GF-D8 (cell line): ENCODE measurements around the gene KIF25.

Experiments used
- DNase-seq: peaks from one replicate; lab custom pipeline; 2025; lab: John Stamatoyannopoulos, UW

Gene KIF25

DNA sequence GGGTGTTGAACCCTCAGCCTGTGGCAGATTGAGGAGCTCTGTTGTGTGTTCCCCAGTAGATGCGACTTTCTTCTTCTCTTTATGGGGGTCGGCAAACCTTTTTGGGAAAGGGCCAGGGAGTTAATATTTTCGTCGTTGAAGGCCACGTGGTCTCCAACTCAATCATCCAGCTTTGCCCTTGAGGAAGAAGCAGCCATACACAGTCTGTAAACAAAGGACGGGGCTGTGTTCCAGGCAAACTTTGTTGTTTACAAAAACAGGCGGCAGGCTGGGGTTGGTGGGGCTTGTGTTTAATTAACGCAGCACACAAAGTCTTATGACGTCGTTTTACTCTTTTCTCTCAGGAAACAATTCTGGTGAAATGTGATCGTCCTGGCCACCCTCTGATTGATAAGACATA, 20.2 kb downstream of the KIF25 start:
- no peak for DNase-seq

GRCh38 chr6:168018664-168019063, 21.2 kb downstream of the KIF25 start:
- no peak for DNase-seq

DNA sequence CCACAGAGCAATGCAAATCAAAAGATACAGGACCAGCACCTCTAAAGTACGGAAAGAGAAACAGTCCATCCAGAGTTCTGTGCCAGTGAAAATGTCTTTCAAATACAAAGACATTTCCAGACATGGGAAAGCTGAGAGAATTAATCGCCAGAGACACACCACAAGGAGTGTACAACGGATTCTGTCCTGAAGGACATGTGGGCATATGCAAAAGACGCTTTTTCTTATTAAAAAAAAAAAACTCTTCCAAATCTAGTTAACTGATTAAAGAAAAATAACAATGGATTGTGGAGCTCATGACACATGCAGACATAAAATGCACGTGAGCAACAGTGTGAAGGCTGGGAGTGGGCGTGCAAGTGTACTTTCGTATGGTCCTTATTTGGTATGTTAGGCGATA, 22.8 kb downstream of the KIF25 start:
- no peak for DNase-seq

- DNase-seq = no peak
These were observed 24.1 kb downstream of the KIF25 start for GRCh38 chr6:168021581-168021980.

- DNase-seq = no peak
These were observed 25.2 kb downstream of the KIF25 start for GRCh38 chr6:168022488-168023321.

DNA sequence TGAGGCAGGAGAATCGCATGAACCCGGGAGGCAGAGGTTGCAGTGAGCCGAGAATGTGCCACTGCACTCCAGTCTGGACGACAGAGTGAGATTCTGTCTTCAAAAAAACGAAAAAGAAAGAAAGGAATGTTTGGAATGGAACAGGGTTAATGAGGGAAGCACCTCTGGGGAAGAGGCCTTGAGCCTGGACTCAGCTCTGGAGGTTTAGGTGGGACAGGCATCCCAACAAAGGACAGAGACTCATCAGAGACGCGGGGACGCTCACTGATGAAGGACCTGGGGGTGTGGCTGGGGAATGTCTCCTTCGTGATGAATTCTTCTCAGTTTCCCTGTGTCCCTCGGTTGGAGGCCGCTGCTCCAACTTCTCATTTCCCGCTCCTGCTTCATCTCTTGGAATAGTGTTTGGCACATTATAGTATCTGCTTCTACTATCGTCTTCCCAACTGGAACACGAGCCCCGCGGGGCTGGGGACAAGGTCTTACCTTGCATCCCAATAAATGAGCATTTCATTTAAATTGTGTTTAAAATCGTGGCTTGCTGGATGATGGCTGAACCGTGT, 27.6 kb downstream of the KIF25 start:
- DNase-seq = no peak

GRCh38 chr6:168025831-168026710, 28.6 kb downstream of the KIF25 start:
- DNase-seq = no peak

GRCh38 chr6:168026925-168027324, 29.5 kb downstream of the KIF25 start:
- no peak for DNase-seq

DNA sequence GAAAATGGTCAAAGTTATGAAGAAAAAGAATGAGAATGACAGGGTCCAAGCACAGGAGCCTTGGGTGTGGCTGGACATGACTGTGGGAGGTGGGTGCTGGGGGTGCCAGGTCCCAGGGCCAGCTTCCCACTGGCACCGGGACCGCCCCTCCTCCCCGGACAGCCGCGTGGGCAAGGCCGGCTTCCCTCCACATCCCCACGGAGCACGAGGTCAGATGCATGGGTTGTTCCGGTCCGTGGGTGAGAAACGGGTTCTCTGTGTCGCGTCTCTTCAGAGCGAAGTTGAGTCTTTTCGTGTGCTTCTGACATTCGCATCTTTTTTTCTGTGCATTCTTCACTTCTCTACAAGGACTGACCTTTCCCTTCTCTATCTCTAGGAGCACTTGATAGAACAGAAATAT, 30.1 kb downstream of the KIF25 start:
- DNase-seq = no peak

DNA sequence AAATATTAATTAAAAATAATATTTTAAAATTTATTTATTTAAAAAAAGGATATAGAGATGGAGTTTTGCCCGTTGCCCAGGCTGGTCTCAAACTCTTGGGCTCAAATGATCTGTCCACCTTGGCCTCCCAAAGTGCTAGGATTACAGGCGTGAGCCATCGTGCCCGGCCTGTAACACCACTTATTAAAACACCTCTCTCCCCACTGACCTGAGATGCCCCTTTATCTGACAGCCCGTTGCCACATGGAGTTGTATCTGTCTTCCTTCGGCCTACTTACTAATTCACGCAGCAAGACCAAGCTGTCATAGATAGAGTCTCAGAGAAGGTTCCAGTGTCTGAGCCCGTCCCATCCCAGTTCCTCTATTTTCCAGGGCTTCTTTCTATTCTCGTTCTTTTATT, 30.7 kb downstream of the KIF25 start:
- no peak for DNase-seq

GRCh38 chr6:168029459-168030217, 32.2 kb downstream of the KIF25 start:
- no peak for DNase-seq

DNA sequence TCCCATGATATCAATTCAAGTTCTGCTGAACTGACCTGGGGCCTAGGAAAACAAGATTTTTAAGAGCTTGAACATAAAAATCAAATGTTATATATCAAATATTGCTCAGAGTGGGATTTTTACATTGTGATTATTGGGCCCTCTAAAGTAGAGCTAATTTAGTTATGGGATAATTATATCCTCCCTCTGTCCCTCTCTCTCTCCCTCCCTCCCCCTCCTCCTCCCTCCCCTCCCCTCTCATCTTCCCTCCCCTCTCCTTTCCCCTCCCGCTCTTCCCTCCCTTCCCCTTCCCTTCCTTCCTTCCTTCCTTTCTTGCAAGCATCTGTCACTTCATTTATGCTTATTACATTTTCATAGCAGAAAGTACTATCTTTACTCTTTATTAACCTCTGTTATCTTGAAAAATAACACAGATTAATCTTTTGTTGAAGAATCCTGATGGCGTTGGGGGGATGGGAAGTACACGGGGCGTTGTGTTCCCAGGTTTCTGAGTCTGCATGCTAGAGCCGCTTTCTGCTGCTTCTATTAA, 32.8 kb downstream of the KIF25 start:
- DNase-seq = no peak

DNA sequence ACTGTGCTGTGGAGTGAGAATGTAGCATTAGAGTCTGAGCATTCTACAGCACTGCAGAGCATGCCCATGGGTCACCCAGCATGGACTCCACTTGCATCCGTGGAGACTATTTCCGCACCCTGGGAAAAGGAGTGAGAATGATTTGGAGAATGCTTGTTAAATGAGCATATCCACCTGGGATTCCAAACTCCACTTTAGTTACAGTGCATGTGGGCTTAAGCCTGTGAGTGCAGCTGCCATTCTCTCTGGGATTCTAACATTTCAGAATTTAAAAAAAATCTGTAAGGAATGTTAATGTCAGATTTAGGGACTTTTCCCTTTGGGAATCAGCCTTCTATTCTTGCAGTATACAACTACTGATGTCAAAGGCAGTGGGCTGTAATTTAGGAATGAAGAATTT, 33.4 kb downstream of the KIF25 start:
- no peak for DNase-seq

GRCh38 chr6:168031411-168031971, 34.0 kb downstream of the KIF25 start:
- DNase-seq = no peak

GRCh38 chr6:168032005-168032760, 34.7 kb downstream of the KIF25 start:
- DNase-seq = peak; percentile 5

- no peak for DNase-seq
These were observed 36.3 kb downstream of the KIF25 start for GRCh38 chr6:168033791-168034190.

DNA sequence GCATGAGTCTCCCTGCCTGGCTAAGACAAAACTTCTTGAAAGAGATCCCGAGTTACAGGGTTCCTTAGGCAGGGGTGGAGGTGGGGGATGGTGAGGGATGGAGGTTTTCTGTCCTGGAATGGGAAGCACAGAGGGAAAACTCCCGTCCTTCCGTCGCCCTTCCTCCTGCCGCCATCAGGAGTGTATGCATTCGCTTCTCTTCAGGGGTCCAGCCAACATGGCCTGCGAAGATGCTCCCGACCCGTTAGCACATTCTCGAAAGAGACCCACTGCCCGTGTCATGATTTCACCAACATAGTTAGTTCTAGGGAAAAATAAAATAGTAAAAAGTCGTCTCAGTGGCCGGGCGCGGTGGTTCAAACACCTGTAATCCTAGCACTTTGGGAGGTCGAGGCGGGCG, 37.1 kb downstream of the KIF25 start:
- no peak for DNase-seq

DNA sequence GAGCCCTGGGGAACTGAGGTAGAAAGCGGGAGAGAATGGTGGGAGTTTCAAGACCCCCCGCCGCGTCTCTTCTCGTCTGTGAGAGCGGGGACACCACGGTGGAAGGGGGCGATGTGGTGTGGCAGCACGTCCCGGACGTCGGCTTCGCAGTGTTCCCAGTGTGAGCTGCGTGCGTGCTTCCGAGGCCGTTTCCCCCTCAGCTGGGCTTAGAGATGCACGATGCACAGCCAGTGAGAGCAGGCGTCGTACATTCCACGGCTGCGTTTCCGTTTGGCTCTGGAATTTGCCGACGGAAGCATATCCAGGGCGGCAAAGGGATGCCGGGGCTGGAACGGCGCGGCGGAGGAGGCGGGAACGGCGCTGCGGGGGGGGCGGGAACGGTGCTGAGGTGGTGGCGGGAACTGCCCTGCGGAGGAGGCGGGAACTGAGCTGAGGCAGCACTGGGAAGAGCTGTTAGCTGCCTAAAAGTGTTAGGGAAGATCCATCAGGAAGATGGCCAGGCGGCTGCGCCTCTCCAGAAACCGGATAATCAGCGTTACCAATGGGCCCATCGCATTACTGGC, 37.7 kb downstream of the KIF25 start:
- no peak for DNase-seq

DNA sequence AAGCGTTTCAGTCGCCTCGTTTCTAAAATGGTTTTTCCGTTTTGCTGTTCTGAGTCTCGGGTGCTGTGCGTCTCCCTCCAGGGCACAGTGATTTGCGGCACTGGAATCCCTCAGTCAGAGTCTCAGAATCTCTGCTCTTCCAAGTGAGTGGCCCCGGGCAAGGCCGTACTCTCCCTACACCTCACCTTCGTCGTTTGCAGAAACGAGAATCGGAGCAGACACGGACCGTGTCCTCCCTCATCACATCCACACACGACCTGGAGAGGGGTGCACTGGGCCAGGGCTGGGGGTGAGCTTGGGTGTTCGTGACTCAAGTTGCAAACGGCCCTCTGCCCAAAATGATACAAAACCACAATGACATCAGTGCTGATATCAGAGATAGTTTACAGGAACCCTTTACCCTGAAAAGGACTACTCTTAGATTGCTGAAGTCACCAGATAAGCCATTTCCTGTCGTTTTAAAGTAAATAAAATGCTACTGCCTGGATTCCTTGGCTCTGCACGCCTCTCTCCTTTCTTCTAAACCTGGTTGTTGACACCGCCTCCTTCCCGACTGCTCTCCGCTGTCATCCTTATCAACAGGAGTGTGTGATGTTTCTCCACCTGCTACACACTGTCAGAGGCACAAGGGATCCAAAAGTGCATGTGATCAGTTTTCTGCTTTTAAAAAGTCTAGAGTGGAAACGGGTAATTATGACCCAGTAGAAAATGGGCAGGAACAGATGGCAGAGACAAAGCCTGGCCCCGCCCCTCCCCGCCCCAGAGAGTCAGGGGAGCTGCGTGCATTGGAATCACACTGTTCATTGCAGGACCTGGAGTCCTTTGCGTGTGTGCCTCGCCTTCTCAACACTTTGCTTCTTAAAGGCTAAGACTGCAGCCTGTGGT, 38.4 kb downstream of the KIF25 start:
- no peak for DNase-seq
